ENCODE results near the gene MYOC.
"Not testable (repeated sequence)": the region's sequence is repeated elsewhere in the genome, so short reads cannot be mapped to it uniquely, and the experiment has no call there.

Gene MYOC

GRCh38 chr1:171606402-171606941 lies 46.0 kb downstream of the MYOC start:
- no peak for DNase-seq (ENCODE audit: low read depth)

GRCh38 chr1:171603042-171603441 lies 49.4 kb downstream of the MYOC start:
- not testable (repeated sequence) for DNase-seq (ENCODE audit: low read depth)

DNA sequence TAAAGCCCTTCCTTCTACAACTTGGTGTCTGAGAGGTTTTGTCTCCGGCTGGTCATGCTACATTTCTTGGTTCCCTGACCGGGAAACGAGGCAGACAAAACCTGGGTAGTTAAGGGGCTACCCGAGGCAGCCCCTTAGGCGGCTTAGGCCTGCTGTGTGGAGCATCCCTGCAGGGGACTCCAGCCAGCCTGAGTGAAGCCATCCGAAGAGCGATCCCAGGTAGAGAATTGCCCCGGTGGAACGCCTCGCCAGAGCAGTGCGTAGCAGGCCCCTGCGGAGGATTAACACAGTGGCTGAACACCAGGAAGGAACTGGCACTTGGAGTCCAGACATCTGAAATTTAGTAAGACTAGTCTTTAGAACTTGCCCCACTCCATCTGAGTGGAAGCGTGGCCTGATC lies 51.6 kb downstream of the MYOC start:
- DNase-seq (ENCODE audit: low read depth) = no peak

- DNase-seq (ENCODE audit: low read depth) = not testable (repeated sequence)
These were observed 52.2 kb downstream of the MYOC start for GRCh38 chr1:171600310-171600709.

- DNase-seq (ENCODE audit: low read depth) = no peak
These were observed 55.3 kb downstream of the MYOC start for GRCh38 chr1:171597203-171597602.

DNA sequence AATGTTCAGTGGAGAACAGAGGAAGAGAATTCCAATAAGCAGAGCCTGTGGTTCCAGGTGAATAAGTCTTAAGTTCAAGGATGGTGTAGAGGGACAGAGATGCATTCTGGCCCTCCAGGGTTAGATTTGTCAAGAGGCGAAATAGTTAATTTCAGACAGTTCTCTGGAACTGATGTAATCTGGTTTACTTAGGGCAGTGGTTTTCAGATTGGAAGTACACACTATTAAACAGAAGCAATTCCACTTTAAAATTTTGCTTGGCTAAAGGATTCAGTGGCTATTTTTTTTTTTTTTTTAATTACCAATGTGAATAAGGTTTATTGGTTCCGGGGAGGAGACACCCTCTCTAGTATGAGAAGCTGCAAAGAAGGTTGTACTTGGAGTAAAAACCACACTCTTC lies 55.8 kb downstream of the MYOC start:
- no peak for DNase-seq (ENCODE audit: low read depth)

DNA sequence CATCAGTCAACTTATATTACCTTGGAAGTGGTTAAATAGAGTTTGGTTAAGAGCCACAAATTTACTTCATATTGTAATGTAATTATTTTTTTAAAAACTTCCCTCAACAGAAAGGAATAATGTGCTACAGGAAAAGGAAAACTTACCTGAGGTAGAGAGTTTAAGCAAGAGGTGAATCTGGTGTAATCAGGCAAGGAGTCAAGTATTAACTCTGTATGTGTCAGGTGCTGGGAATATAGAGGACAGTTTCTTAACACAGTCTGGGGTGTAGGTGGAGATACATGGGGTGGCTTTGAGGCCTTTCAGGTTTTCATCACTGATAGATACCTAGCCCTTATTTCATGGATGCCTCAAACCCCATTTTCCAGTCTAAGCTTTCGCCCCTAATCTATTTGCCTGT lies 56.4 kb downstream of the MYOC start:
- DNase-seq (ENCODE audit: low read depth) = no peak

DNA sequence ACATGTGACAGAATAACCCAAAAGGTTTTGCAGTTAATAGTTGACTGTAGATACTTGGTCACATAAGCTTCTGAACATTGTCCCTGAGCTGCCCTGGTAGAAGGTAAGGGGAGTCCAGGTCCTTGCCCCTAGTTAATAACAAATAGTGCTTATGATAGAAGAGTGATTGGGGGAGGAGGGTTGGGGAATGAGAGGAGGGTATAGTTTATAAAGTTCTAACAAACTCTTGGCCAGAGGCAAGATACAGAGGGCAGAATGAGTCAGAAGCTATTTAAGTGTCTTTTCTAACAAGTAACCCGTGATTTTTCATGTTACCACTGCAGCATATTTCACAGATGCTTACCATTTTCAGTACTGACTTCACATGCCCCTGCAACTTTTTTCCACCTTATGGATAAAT lies 57.2 kb downstream of the MYOC start:
- DNase-seq (ENCODE audit: low read depth) = no peak

- no peak for DNase-seq (ENCODE audit: low read depth)
These were observed 62.5 kb downstream of the MYOC start for GRCh38 chr1:171590022-171590421.

DNA sequence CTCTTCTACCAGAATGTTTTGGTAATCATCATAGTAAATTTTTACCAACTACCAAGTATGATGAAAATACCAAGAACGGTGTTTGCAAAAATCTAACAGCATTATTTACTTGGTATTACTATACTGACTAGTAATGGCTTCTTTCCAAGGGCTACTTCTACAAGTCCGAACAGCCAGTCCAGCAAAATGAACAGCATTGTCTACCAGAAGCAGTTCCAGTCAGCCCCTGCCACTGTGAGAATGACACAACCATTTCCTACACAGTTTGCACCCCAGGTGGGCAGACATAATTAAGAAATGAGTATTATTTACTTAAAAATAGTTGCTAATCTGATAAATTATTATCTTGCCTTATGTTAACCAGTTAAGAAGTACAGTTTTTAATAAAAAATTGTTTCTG lies 64.3 kb downstream of the MYOC start:
- DNase-seq (ENCODE audit: low read depth) = no peak

DNA sequence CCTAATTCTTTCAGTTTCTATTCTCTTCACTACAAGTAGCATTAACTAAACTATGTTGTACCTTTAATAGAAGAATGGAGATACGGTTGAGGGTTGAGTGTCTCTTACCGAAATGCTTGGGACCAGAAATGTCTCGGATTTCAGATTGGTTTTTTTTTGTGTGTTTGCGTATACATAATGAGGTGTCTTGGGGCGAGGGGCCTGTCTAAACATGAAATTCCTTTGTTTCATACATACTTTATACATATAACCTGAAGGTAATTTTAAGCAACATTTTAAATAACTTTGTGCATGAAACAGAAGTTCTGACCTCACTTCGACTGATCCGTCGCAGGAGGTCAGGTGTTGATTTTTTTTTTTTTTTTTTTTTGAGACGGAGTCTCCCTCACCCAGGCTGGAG lies 66.8 kb downstream of the MYOC start:
- no peak for DNase-seq (ENCODE audit: low read depth)
